NCI-H526 treated with DMSO at 0.1 percent for 48 hours (cell line): ENCODE results near the gene RAB12.
"Not testable (repeated sequence)": the region's sequence is repeated elsewhere in the genome, so short reads cannot be mapped to it uniquely, and the experiment has no call there.

Experiments used
- DNase-seq: peaks from one replicate; lab custom pipeline; 2025; lab: John Stamatoyannopoulos, UW

RAB12 gene

GRCh38 chr18:8614875-8615274, 5.6 kb downstream of the RAB12 start:
- no peak for DNase-seq

- no peak for DNase-seq
Measured at GRCh38 chr18:8615397-8616027, 6.3 kb downstream of the RAB12 start.

- no peak for DNase-seq
Measured at GRCh38 chr18:8616028-8616401, 6.8 kb downstream of the RAB12 start.

- no peak for DNase-seq
Measured at GRCh38 chr18:8617907-8618306, 8.7 kb downstream of the RAB12 start.

- DNase-seq: no peak
Measured at GRCh38 chr18:8619041-8619440, 9.8 kb downstream of the RAB12 start.

- no peak for DNase-seq
Measured at GRCh38 chr18:8619835-8620577, 10.8 kb downstream of the RAB12 start.

- DNase-seq: no peak
Measured at GRCh38 chr18:8620845-8621244, 11.6 kb downstream of the RAB12 start.

- not testable (repeated sequence) for DNase-seq
Measured at GRCh38 chr18:8622625-8623024, 13.4 kb downstream of the RAB12 start.

- no peak for DNase-seq
Measured at GRCh38 chr18:8623549-8624106, 14.4 kb downstream of the RAB12 start.

- no peak for DNase-seq
Measured at GRCh38 chr18:8625461-8626092, 16.3 kb downstream of the RAB12 start.

GRCh38 chr18:8626414-8627106, 17.3 kb downstream of the RAB12 start:
- no peak for DNase-seq

GRCh38 chr18:8627107-8627472, 17.9 kb downstream of the RAB12 start:
- DNase-seq: peak; percentile 53

- peak; percentile 59 for DNase-seq
Measured at GRCh38 chr18:8627540-8627939, 18.3 kb downstream of the RAB12 start.

GRCh38 chr18:8629602-8630001, 20.4 kb downstream of the RAB12 start:
- DNase-seq: no peak

- DNase-seq: no peak
Measured at GRCh38 chr18:8630546-8630945, 21.3 kb downstream of the RAB12 start.

GRCh38 chr18:8631265-8631664, 22.0 kb downstream of the RAB12 start:
- DNase-seq: no peak

- DNase-seq: no peak
Measured at GRCh38 chr18:8632386-8632785, 23.1 kb downstream of the RAB12 start.

- no peak for DNase-seq
Measured at GRCh38 chr18:8634508-8634907, 25.3 kb downstream of the RAB12 start.

- DNase-seq: no peak
Measured at GRCh38 chr18:8635087-8635486, 25.9 kb downstream of the RAB12 start.

- no peak for DNase-seq
Measured at GRCh38 chr18:8639762-8640161, 30.5 kb downstream of the RAB12 start.

GRCh38 chr18:8643326-8643878, 34.2 kb downstream of the RAB12 start:
- DNase-seq: no peak

- not testable (repeated sequence) for DNase-seq
Measured at GRCh38 chr18:8647359-8647758, 38.1 kb downstream of the RAB12 start.
